ENCODE data around the gene GRIA4.
"Not testable (repeated sequence)": the region's sequence is repeated elsewhere in the genome, so short reads cannot be mapped to it uniquely, and the experiment has no call there.

GRIA4 gene

DNA sequence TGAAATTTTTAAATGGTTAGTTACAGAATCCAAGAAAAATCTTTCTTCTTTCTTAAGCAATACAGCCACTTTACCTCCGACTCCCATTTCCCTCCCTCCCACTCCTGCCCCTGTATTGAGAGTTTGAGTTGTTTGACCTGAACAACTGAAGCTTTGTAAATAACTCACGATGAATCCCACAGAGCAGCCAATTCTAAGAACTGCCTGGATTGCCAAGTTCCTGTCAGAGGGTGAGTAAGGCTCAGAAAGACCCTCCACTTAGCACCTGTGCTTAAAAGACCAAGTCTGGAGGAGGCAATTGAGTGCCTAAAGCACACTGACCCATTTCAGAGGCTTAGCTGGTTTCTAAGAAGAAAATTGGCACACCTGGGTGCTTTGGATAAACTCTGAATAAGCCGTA lies 253.7 kb downstream of the GRIA4 start:
- Histone ChIP-seq H3K9me3 (ENCODE audit: control insufficient read depth, low read length) (no peaks in the 10 kb centered on the region), H3K27ac (ENCODE audit: insufficient read depth, low read depth, low read length, poor library complexity, severe bottlenecking) (no peak overlapping the region), H3K36me3 (ENCODE audit: control insufficient read depth, insufficient read depth, low read length) (no peaks in the 10 kb centered on the region), H3K4me1 (ENCODE audit: control insufficient read depth, insufficient read depth, low read length) (no peaks in the 10 kb centered on the region), H3K27me3 (ENCODE audit: control insufficient read depth, insufficient read depth, low read length, poor library complexity, severe bottlenecking) (no peaks in the 10 kb centered on the region), H3K4me3 (ENCODE audit: insufficient read depth, low read depth, low read length) (no peak overlapping the region)
- WGBS, 2 experiments: 0 to 48% methylated on average over 1 to 2 of the region's 3 CpGs

DNA sequence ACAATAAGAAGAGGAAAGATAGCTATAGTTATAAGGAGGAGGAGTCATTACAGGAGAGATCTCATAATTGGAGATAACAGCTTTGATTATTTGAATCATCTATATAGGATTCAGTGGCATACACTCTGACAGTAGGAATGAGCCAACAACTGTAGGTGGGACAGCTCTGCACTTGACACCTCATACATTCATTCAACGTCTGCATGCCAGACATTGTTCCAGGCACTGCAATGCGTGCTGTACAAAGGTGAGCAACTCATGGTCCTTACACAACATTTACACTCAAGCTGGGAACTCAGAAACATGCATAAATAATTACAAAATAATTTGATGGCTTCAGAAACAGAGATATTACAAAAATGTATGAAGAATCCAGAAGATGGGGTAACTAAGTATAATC lies 257.9 kb downstream of the GRIA4 start:
- Histone ChIP-seq H3K4me3 (ENCODE audit: insufficient read depth, low read depth, low read length) (no peak overlapping the region), H3K4me1 (ENCODE audit: control insufficient read depth, insufficient read depth, low read length) (no peaks in the 10 kb centered on the region), H3K27ac (ENCODE audit: insufficient read depth, low read depth, low read length, poor library complexity, severe bottlenecking) (no peak overlapping the region), H3K27me3 (ENCODE audit: control insufficient read depth, insufficient read depth, low read length, poor library complexity, severe bottlenecking) (no peaks in the 10 kb centered on the region), H3K9me3 (ENCODE audit: control insufficient read depth, low read length) (no peaks in the 10 kb centered on the region), H3K36me3 (ENCODE audit: control insufficient read depth, insufficient read depth, low read length) (no peaks in the 10 kb centered on the region)
- 83 to 93% methylated on average over 2 of the region's 2 CpGs for WGBS, 2 experiments

DNA sequence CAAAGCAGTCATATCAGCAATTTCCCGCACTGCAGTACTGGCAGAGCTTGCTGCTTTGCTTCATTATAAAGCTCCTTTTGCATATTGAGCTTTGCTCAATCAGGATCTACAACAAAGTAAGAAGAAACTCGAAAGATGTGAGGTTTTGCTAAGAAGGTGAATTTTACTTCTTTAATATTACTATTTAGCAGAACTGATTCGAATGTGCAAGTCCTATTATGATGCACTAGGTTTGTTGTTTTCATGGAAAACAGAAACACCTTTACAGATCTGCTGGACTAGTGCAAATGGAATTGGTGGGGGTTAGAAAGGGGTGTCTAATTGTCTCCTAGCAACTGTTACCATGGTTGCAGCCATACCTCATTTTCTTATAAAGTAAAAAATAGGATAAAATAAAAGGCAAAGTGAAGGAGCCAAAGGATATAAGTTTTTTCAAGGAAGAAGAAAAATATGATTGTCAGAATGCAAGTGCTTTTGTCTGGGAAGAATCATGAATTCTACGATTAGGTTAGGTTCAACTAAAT lies 259.0 kb downstream of the GRIA4 start:
- WGBS, 2 experiments: 89 to 100% methylated on average over 3 to 4 of the region's 4 CpGs
- no peaks in the 10 kb centered on the region for H3K27me3 ChIP-seq (ENCODE audit: control insufficient read depth, insufficient read depth, low read length, poor library complexity, severe bottlenecking)
- no peaks in the 10 kb centered on the region for H3K4me1 ChIP-seq (ENCODE audit: control insufficient read depth, insufficient read depth, low read length)
- H3K27ac ChIP-seq (ENCODE audit: insufficient read depth, low read depth, low read length, poor library complexity, severe bottlenecking): no peak overlapping the region
- no peaks in the 10 kb centered on the region for H3K36me3 ChIP-seq (ENCODE audit: control insufficient read depth, insufficient read depth, low read length)
- H3K4me3 ChIP-seq (ENCODE audit: insufficient read depth, low read depth, low read length): no peak overlapping the region
- no peaks in the 10 kb centered on the region for H3K9me3 ChIP-seq (ENCODE audit: control insufficient read depth, low read length)

DNA sequence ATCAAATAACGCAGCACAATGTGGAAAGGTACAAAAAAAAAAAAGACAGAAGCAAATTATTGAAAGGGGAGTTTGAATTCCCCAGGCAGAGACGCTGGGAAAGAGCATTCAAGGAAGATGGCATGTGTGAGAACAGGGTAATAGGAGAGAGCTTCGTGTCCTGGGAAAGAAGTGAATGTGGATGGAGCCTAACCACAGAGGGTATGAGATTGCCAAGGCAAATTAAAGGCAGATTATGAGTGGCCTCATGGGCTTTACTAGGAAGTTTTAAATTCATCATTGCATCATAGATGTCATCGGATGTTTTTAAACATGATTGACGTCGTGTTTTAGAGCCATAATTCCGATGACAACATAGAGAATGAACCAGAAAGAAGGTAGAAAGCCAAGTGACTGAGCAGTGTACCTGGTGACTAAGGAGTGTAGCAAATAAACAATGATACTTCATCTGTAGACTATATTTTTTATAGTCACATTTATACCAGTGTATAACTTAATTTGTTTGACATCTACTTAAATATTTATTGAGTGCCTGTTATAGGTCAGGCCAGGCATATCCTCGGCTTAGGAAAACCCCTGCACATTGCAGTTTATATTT lies 260.7 kb downstream of the GRIA4 start:
- 88 to 95% methylated on average over 7 of the region's 8 CpGs for WGBS, 2 experiments
- Histone ChIP-seq H3K27ac (ENCODE audit: insufficient read depth, low read depth, low read length, poor library complexity, severe bottlenecking) (no peak overlapping the region), H3K9me3 (ENCODE audit: control insufficient read depth, low read length) (no peaks in the 10 kb centered on the region), H3K4me3 (ENCODE audit: insufficient read depth, low read depth, low read length) (no peak overlapping the region), H3K27me3 (ENCODE audit: control insufficient read depth, insufficient read depth, low read length, poor library complexity, severe bottlenecking) (no peaks in the 10 kb centered on the region), H3K36me3 (ENCODE audit: control insufficient read depth, insufficient read depth, low read length) (no peaks in the 10 kb centered on the region), H3K4me1 (ENCODE audit: control insufficient read depth, insufficient read depth, low read length) (no peaks in the 10 kb centered on the region)

DNA sequence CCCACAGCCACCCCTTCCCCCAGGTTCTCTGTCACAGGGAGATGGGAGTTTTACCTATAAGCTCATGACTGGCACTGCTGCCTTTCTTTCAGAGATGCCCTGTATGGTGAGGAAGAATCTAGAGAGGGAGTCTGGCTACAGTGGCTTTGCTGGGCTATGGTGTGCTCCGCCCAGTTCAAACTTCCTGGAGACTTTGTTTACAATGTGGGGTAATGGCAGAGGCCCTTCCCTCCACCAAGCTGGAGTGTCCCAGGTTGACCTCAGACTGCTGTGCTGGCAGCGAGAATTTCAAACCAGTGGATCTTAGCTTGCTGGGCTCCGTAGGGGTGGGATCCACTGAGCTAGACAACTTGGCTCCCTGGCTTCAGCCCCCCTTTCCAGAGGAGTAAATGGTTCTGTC lies 268.6 kb downstream of the GRIA4 start:
- no peak overlapping the region for H3K4me3 ChIP-seq (ENCODE audit: insufficient read depth, low read depth, low read length)
- 94% methylated on average over 3 of the region's 3 CpGs for WGBS, 2 experiments
- no peaks in the 10 kb centered on the region for H3K4me1 ChIP-seq (ENCODE audit: control insufficient read depth, insufficient read depth, low read length)
- H3K36me3 ChIP-seq (ENCODE audit: control insufficient read depth, insufficient read depth, low read length): no peaks in the 10 kb centered on the region
- H3K9me3 ChIP-seq (ENCODE audit: control insufficient read depth, low read length): no peaks in the 10 kb centered on the region
- H3K27me3 ChIP-seq (ENCODE audit: control insufficient read depth, insufficient read depth, low read length, poor library complexity, severe bottlenecking): no peaks in the 10 kb centered on the region
- no peak overlapping the region for H3K27ac ChIP-seq (ENCODE audit: insufficient read depth, low read depth, low read length, poor library complexity, severe bottlenecking)

DNA sequence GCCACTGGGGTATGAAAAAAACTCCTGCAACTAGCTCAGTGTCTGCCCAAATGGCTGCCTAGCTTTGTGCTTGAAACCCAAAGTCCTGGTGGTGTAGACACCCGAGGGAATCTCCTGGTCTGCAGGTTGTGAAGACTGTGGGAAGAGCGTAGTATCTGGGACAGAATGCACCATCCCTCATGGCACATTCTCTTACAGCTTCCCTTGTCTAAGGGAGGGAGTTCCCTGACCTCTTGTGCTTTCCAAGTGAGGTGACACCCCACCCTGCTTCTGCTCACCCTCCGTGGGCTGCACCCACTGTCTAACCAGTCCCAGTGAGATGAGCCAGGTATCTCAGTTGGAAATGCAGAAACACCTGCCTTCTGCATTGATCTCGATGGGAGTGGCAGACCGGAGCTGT lies 269.1 kb downstream of the GRIA4 start:
- 94% methylated on average over 5 of the region's 5 CpGs for WGBS, 2 experiments
- not testable (repeated sequence) for H3K9me3 ChIP-seq (ENCODE audit: control insufficient read depth, low read length); H3K27ac ChIP-seq (ENCODE audit: insufficient read depth, low read depth, low read length, poor library complexity, severe bottlenecking); H3K36me3 ChIP-seq (ENCODE audit: control insufficient read depth, insufficient read depth, low read length); H3K4me3 ChIP-seq (ENCODE audit: insufficient read depth, low read depth, low read length); H3K4me1 ChIP-seq (ENCODE audit: control insufficient read depth, insufficient read depth, low read length); H3K27me3 ChIP-seq (ENCODE audit: control insufficient read depth, insufficient read depth, low read length, poor library complexity, severe bottlenecking)

DNA sequence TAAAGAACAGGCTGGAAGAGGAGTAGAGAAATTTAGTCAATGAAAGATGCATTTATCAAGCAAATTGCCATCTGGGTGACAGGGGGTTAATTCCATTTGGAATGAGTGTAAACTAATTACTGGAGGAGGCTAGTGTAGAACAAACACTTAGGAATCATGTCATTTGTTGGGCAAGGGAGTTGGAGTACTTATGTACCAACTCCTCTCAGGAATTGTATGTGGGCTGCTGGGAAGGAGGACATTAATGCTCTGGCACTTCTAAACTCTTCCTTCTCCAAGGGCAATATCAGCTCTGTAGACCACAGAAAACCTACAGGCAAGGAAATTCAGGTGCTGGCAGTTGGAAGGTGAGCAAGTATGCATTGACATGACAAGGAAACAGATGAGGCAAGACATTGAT lies 271.2 kb downstream of the GRIA4 start:
- Histone ChIP-seq H3K36me3 (ENCODE audit: control insufficient read depth, insufficient read depth, low read length) (no peaks in the 10 kb centered on the region), H3K4me3 (ENCODE audit: insufficient read depth, low read depth, low read length) (no peak overlapping the region), H3K9me3 (ENCODE audit: control insufficient read depth, low read length) (no peaks in the 10 kb centered on the region), H3K4me1 (ENCODE audit: control insufficient read depth, insufficient read depth, low read length) (no peaks in the 10 kb centered on the region), H3K27ac (ENCODE audit: insufficient read depth, low read depth, low read length, poor library complexity, severe bottlenecking) (no peak overlapping the region), H3K27me3 (ENCODE audit: control insufficient read depth, insufficient read depth, low read length, poor library complexity, severe bottlenecking) (no peaks in the 10 kb centered on the region)

DNA sequence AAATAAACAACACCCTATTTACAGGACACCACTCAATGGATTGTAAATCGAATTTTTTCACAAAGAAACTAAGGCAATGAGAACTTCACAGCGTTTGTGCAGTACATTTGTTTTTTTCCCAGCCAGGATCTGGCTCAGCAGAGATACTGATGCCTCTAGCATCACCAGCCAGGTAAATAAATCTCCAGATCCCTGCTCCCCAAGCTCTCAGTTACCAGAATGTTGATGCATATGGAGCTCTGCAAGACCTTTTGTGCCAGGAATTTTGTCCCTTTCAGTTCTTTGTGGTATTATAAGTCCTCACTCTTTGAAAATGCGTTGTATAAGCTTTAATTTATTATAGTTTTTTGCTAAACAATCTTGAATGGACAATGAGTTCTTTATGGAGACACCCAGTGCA lies 274.6 kb downstream of the GRIA4 start:
- Histone ChIP-seq H3K9me3 (ENCODE audit: control insufficient read depth, low read length) (no peaks in the 10 kb centered on the region), H3K4me3 (ENCODE audit: insufficient read depth, low read depth, low read length) (no peak overlapping the region), H3K4me1 (ENCODE audit: control insufficient read depth, insufficient read depth, low read length) (no peaks in the 10 kb centered on the region), H3K36me3 (ENCODE audit: control insufficient read depth, insufficient read depth, low read length) (no peaks in the 10 kb centered on the region), H3K27ac (ENCODE audit: insufficient read depth, low read depth, low read length, poor library complexity, severe bottlenecking) (no peak overlapping the region), H3K27me3 (ENCODE audit: control insufficient read depth, insufficient read depth, low read length, poor library complexity, severe bottlenecking) (no peaks in the 10 kb centered on the region)
- 88 to 89% methylated on average over 2 to 3 of the region's 3 CpGs for WGBS, 2 experiments

DNA sequence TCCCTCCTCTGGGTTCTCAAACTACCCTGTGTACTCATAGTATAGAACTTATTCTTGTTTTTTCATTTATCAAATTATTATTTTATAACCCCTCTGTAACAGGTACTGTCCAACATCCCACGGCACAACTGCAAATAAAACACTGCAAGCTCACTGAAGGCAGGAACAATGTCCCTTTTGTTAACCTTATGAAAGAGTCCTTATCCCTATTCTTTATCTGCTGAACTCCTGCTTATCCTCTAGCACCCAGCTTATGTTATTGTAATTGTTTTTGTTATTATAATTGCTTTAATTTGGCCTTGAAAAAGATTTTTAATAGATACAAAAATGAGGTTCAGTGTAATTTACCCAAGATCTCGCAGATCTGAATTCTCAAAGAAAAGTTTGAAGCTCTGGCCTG lies 281.8 kb downstream of the GRIA4 start:
- Histone ChIP-seq H3K36me3 (ENCODE audit: control insufficient read depth, insufficient read depth, low read length) (no peaks in the 10 kb centered on the region), H3K4me3 (ENCODE audit: insufficient read depth, low read depth, low read length) (no peak overlapping the region), H3K27ac (ENCODE audit: insufficient read depth, low read depth, low read length, poor library complexity, severe bottlenecking) (no peak overlapping the region), H3K9me3 (ENCODE audit: control insufficient read depth, low read length) (no peaks in the 10 kb centered on the region), H3K27me3 (ENCODE audit: control insufficient read depth, insufficient read depth, low read length, poor library complexity, severe bottlenecking) (no peaks in the 10 kb centered on the region), H3K4me1 (ENCODE audit: control insufficient read depth, insufficient read depth, low read length) (no peaks in the 10 kb centered on the region)
- 52 to 67% methylated on average over 2 of the region's 2 CpGs for WGBS, 2 experiments

DNA sequence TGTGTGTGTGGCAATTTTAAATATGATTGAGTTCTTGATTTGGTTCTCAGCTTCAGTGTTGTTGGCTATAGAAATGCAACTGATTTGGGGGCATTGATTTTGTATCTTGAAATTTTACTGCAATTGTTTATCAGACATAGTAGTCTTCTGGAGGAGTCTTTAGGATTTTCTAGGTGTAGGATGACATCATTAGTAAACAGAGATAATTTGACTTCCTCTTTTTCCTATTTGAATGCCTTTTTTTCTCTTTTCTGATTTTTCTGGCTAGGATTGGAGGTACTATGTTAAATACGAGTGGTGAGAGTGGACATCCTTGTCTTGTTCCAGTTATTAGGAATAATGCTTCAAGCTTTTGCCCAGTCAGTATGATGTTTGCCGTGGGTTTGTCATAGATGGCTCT lies 287.3 kb downstream of the GRIA4 start:
- Histone ChIP-seq H3K4me1 (ENCODE audit: control insufficient read depth, insufficient read depth, low read length) (no peaks in the 10 kb centered on the region), H3K4me3 (ENCODE audit: insufficient read depth, low read depth, low read length) (no peak overlapping the region), H3K9me3 (ENCODE audit: control insufficient read depth, low read length) (no peaks in the 10 kb centered on the region), H3K27ac (ENCODE audit: insufficient read depth, low read depth, low read length, poor library complexity, severe bottlenecking) (no peak overlapping the region), H3K36me3 (ENCODE audit: control insufficient read depth, insufficient read depth, low read length) (no peaks in the 10 kb centered on the region), H3K27me3 (ENCODE audit: control insufficient read depth, insufficient read depth, low read length, poor library complexity, severe bottlenecking) (no peaks in the 10 kb centered on the region)
- WGBS, 2 experiments: 95 to 100% methylated on average over 2 of the region's 2 CpGs

DNA sequence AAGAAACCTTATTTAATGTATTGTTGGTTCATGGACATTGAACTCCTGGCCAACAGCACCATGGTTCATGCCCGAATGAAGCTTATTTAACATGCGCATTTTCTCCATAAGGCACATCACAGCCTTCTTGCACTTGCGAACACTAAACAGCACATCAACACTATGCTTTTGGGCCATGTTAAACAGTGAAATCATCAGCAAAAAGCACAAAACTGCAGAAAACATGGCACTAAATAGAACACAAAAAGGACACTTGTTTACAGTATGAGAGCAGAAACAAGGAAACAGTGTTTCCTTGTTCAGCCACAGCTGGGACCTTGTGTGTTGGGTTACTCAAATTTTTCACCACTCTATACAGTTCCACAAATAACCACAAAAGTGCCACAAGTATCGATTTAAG lies 289.9 kb downstream of the GRIA4 start:
- 91 to 94% methylated on average over 3 of the region's 4 CpGs for WGBS, 2 experiments
- no peak overlapping the region for H3K27ac ChIP-seq (ENCODE audit: insufficient read depth, low read depth, low read length, poor library complexity, severe bottlenecking)
- no peak overlapping the region for H3K4me3 ChIP-seq (ENCODE audit: insufficient read depth, low read depth, low read length)
- H3K36me3 ChIP-seq (ENCODE audit: control insufficient read depth, insufficient read depth, low read length): no peaks in the 10 kb centered on the region
- no peaks in the 10 kb centered on the region for H3K9me3 ChIP-seq (ENCODE audit: control insufficient read depth, low read length)
- H3K4me1 ChIP-seq (ENCODE audit: control insufficient read depth, insufficient read depth, low read length): peaks cover 5% of the 10 kb centered on the region
- H3K27me3 ChIP-seq (ENCODE audit: control insufficient read depth, insufficient read depth, low read length, poor library complexity, severe bottlenecking): no peaks in the 10 kb centered on the region

Data from ectodermal cell (in vitro differentiated cells).